ENCODE measurements around the gene ITGA11.

- TF ChIP-seq CTCF (IDR thresholded peaks at IDR 0.05 in 8 of 11, conservative IDR thresholded peaks at IDR 0.05 in 3 of 11) (no peak), POLR2A (IDR thresholded peaks at IDR 0.05) (no peak), POLR2AphosphoS5 (IDR thresholded peaks at IDR 0.05) (no peak)
These were observed 45.2 kb downstream of the ITGA11 start for GRCh38 chr15:68386587-68387288.

Data from spleen (tissue), 7 donors.